ENCODE measurements around the gene FLOT1.

The FLOT1 gene

DNA sequence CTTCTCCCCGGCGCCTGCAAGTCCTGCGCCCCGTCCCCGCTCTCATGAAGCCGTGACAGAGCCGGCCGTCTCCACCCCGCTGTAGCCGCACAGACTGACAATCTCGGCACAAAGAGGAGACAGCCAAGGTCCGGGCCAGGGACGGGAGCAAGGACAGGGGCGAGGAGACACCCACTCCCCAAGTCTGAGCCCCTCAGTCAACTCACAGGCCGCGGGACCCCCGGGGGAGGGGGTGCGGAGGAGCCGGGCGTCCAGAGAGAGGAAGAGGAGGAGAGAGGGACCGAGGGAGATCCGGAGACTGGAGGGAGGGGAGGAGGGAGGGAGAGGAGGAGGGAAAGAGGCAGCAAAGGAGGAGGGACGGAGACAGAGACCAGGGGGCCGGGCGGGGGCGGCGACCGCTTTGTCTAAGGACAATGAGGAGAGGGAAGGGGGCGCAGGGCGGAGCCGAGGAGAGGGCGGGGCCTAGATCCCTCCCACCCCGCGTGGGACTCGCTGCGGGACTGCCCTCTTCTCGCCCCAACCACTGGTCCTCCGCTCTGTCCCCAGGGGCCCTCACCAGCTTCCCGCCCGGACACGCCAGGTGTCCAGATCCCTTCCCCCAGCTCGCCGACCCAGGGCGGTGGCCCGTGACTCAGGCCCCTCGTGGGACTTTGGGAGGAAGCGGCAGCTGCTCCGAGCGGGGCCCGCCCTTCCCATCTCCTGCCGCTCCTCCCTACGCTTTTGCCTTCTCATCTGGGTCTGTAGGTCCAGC lies 55.4 kb downstream of the FLOT1 start:
- Mint-ChIP-seq H3K4me3 (peak overlapping the region; percentile 91), H3K27ac (peak overlapping the region; percentile 93), H3K36me3 (peaks cover 16% of the 10 kb centered on the region), H3K4me1 (peaks cover 44% of the 10 kb centered on the region), H3K27me3 (no peaks in the 10 kb centered on the region), H3K9me3 (no peaks in the 10 kb centered on the region)

DNA sequence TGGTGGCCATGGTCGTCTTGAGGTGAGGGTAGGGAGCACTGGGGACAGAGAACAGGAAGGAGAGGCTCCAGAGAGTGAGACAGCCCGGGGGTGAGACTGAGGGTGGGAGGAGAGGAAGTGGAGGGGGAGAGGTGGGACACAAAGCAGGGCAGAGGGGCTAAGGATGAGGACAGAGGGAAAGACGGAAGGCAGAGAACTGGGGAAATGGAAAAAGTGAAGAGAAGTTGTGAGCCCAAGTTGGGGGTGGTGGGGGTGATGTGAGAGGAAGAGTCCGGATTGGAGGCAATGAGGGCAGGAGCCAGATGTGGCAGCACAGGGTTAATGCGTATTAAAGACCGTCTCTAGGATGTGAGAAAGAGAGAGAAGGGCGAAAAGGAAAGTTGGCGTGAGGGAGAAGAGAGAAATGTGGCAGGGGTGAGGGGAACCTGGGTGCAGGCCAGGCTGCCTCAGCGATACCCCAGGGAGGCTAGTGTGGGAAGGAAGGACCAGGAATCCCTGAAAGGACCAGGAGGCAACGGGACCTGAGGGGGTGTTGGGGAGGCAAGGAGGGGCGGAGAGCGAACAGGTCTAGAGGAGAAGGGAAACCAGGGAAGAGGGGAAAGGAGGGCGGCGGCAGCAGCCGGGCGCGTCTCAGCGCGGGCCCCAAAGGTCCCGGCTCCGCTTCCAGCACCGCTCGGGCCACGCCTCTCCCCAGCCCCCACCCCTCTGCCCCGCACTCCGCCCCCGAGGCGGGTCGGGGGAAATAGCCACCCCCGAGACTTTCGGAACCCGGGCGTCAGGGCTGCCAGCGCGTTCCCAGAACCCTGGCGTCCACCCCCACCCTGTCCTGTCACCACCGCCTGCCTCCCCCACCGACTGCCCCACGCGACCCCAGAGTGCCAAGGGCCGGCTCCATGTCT lies 56.2 kb downstream of the FLOT1 start, which contains the start of gene PPP1R18:
TSS of gene PPP1R18 (minus strand) at position 637 of the 899 bp plus-strand sequence. CDS start at position 10, 627 bp downstream.
- H3K4me3 Mint-ChIP-seq = peak within 1 kb of the TSS; percentile 91

DNA sequence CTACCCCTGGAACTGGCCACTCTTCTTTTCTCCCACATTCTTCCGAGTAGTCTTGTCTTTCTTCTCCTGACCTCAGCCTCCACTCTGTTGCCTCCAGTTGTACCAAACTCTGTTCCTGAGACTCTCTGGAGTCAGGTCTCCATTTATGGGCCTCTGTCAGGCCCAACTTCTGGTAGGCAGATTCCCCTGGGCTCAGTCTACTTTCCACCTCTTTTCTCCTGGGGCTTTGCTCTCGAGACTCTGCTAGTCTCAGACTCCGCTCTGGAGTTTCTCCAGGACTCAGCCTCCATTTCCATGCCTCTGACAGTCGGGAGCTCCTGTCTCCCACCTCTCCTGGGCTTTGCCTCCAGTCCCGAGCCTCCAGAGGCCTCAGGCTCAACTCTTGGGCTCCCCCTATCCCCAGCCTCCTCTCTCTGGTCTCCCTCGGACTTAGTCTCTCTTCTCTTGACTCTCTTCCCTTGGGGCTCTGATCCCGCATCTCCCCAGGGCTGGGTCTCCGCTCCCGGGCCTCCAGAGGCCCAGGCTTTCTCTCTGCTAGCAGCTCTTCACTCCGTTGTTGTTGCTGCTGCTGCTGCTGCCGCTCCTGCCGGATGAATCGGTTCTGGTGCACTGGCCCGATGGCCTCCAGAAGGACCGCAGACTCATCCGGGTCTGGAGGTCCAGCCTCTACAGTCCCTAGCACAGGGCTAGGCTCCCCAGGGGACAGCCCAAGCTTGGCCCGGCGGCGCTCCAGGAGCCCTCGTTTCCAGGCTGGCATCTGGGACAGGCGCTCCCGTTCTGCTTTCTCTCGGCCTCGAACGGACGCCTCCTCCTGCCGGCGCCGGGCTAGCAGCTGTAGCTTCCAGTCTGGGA lies 57.1 kb downstream of the FLOT1 start:
- H3K36me3 Mint-ChIP-seq = peaks cover 25% of the 10 kb centered on the region
- no peaks in the 10 kb centered on the region for H3K27me3 Mint-ChIP-seq
- no peaks in the 10 kb centered on the region for H3K9me3 Mint-ChIP-seq
- H3K4me3 Mint-ChIP-seq = peak overlapping the region; percentile 91
- peaks cover 40% of the 10 kb centered on the region for H3K4me1 Mint-ChIP-seq
- H3K27ac Mint-ChIP-seq = peak overlapping the region; percentile 90

More for the DNA sequence above, 56.2 kb downstream of the FLOT1 start, which contains the start of gene PPP1R18:
- Mint-ChIP-seq H3K9me3 (no peaks in the 10 kb centered on the region), H3K4me1 (peaks cover 41% of the 10 kb centered on the region), H3K27ac (peak within 1 kb of the TSS; percentile 93), H3K27me3 (no peaks in the 10 kb centered on the region), H3K36me3 (peaks cover 21% of the 10 kb centered on the region)

DNA sequence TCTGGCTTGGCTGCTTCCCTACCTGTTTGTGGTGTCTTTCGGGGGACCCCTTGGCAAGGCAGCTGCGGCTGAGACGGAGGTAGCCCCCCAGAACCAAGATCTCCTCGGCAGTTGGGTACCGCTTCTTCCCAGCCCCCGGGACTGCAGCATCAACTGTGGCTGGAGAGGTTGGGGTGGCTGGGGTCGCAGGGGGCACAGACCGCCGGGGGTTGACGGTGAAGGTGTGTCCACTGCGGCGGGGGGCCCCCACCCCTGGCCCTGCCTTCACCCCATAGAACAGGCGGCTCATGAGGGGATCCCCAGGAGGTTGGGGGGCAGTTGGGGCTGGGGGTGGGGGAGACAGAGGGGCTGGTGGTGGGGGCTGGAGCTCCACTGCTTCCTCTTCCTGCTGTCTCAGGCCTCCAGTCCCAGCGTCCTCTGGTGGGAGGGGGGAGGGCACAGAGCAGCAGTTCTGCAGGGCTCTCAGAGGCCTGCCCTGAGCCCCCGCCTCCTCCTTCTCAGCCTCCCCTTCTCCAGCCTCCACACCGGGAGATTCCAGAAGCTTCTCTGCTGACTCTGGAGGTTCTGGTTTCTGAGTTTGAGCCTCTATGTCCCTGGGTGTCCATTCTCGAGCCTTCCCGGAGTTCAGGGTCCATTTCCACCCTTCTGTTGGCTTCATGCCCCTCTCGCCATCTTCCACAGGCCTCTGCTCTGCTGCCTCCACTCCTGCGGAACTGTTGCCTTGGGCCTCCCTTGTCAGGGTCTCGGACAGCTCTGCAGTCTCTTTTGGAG lies 57.9 kb downstream of the FLOT1 start:
- H3K9me3 Mint-ChIP-seq = no peaks in the 10 kb centered on the region
- peaks cover 40% of the 10 kb centered on the region for H3K4me1 Mint-ChIP-seq

DNA sequence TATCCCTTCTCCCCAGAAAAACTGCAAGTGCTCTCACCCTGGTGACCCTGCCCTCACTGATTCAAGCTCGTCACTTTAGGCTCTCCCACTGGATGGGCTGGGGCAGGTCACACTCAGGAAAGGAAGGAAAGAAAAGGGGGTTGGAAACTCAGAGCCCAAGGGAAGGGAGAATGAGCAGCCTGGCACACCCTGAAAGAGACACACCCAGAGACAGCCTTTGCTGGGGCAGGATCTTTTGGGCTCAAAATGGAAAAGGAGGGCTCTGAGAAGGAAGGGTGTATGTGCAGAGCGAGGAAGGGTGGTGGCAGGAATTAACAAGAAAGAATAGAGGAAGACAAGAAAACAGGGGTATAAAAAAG lies 58.5 kb downstream of the FLOT1 start:
- Mint-ChIP-seq H3K27ac (peak overlapping the region; percentile 96), H3K9me3 (no peaks in the 10 kb centered on the region), H3K27me3 (no peaks in the 10 kb centered on the region), H3K4me3 (peak overlapping the region; percentile 91), H3K4me1 (peaks cover 40% of the 10 kb centered on the region), H3K36me3 (peaks cover 30% of the 10 kb centered on the region)

More for the DNA sequence above, 57.9 kb downstream of the FLOT1 start:
- peak overlapping the region; percentile 91 for H3K4me3 Mint-ChIP-seq
- peaks cover 26% of the 10 kb centered on the region for H3K36me3 Mint-ChIP-seq
- H3K27me3 Mint-ChIP-seq = no peaks in the 10 kb centered on the region
- H3K27ac Mint-ChIP-seq = peak overlapping the region; percentile 96

DNA sequence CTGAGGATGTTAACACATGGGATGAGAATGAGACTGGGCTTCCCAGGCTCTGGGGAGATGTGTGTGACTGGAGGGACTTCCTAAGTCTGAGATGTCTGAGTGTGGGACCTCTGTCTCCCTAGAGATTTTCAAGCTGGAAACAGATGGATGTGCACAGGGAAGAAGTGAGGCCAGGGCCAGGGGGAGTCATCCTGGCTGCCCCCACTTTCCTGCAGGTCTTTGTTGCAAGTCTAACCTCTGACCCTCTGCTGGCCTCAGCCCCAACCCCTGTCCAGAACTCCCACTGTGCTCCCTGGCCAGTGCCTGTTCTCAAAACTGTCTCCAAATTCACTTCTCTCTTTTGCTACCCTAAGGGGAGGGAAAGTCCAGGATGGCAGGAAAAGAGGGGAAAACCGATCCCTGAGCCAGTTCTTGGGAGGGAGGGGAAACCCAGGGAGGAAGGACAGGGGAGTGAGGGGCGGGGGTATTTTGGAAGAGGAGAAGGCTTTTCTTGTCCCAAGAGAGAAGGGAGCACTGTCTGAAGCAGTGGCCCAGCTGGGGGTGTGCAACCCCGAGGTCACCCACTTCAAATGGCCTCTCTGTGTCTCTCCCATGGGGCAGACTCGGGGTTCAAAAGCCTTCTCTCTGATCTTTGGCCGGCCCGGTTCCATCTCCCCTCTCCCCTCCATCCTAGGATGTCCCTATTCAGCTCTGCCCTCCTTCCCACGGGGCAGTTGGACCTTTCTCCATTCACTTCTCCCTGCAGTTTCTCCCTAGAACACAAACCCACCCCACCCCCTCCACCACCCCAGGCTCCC lies 59.1 kb downstream of the FLOT1 start:
- peaks cover 32% of the 10 kb centered on the region for H3K36me3 Mint-ChIP-seq
- H3K9me3 Mint-ChIP-seq = no peaks in the 10 kb centered on the region
- H3K4me1 Mint-ChIP-seq = peaks cover 39% of the 10 kb centered on the region
- peak overlapping the region; percentile 96 for H3K27ac Mint-ChIP-seq
- H3K27me3 Mint-ChIP-seq = no peaks in the 10 kb centered on the region
- peak overlapping the region; percentile 91 for H3K4me3 Mint-ChIP-seq

DNA sequence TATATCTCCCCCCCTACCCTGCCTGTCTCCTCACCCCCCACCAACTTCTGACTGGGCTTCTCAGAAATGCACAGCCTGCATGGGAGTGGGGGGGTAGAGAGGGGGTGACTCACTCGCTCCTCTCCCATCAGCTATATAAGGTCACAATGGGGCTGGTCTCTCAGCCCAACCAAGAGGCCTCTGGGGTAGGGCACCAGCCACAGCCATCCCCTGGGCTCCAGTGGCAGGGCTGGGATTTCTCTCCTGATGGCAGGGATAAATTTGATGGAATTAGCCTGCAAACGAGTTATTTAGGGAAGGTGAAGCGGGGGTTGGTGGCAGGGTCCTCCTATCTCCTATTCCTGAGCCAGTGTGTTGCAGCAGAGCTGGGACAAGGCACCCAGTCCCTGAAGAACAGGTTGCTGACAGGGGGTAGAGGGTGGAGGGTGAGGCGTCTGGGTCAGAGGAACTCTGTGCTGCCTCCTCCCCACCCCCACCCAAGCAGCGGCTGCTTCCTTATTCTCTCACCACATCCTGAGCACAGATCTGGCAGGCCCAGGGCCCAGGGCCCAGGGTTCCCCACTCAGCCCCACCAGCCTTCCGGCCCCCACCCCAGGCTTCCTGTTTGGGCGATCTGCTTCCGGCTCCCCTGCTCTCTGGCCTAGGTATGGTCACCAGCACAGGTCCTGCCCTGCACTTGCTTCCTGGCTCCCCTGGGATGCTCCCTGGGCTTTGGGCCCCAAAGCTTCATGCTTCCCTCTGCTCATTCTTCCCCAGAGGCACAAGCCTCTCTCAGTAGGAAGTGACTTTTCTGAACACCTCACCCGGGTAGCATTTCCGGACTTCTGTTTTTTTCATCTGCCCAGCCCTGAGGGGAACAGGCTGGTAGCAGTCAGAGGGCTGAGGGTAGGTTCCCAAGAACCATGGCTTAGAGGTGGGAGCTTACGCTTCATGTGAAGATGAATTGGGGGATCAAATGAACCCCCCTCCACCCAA lies 60.1 kb downstream of the FLOT1 start:
- Mint-ChIP-seq H3K4me3 (peak overlapping the region; percentile 91), H3K4me1 (peaks cover 30% of the 10 kb centered on the region), H3K9me3 (no peaks in the 10 kb centered on the region), H3K27ac (peak overlapping the region; percentile 96), H3K36me3 (peaks cover 32% of the 10 kb centered on the region), H3K27me3 (no peaks in the 10 kb centered on the region)

DNA sequence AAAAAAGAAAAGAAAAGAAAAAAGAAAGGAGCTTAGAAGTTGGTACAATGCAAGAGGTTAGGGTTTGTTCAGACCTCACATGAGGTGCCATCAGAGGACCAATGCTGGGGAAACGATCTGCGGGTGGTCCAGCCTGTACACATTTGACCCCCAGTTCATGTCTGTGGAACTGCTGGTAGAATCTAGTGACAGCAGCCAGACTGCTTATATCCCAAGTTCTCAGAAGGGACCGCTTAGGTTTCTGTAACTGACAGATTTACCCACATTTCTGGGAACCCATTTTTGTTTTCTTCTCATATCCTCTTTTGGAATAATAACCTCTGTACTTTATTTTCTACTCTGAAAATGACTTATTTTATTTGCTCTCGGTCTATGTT lies 60.7 kb downstream of the FLOT1 start:
- Mint-ChIP-seq H3K36me3 (peaks cover 32% of the 10 kb centered on the region), H3K27ac (peak overlapping the region; percentile 96), H3K4me3 (peak overlapping the region; percentile 91), H3K4me1 (peaks cover 30% of the 10 kb centered on the region), H3K27me3 (no peaks in the 10 kb centered on the region), H3K9me3 (no peaks in the 10 kb centered on the region)

DNA sequence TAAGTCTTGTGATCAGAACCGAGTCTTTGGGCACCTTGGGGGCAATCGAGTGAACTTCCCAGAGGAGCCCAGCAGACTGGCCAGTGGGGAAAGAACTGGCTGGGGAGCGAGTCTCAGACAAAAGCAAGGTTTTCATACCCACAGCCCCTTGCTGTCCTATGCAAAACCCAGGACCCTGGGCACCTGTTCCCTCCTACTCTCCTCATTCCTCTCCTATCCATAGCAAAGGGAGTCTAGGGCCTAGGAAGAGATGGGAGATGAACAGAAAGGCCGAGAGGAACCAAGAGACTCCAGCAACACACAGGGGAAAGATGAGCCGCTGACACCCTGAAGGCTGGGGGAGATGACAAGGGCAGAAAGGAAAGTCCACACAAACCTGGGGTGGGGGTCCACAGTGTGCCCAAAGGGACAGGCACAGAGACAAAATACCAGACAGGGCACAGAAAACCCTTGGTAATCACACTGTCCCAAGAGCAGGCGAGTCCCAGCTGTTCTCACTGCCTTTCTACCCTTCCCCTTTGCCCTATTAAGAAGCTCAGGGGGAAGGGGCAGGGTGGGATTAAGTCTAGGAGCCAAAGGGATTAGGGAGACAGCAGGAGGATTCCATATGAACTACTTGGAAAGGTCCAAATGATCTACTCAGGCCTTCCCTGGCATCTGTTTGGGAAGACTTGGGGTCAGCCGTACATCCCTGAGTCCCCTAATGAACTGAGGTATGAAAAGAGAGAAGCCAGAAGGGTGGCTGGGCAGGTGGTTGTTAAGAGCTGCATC lies 62.5 kb downstream of the FLOT1 start:
- Mint-ChIP-seq H3K4me1 (peaks cover 37% of the 10 kb centered on the region), H3K27ac (peak overlapping the region; percentile 88), H3K4me3 (peak overlapping the region; percentile 91), H3K27me3 (no peaks in the 10 kb centered on the region), H3K9me3 (no peaks in the 10 kb centered on the region), H3K36me3 (peaks cover 35% of the 10 kb centered on the region)

DNA sequence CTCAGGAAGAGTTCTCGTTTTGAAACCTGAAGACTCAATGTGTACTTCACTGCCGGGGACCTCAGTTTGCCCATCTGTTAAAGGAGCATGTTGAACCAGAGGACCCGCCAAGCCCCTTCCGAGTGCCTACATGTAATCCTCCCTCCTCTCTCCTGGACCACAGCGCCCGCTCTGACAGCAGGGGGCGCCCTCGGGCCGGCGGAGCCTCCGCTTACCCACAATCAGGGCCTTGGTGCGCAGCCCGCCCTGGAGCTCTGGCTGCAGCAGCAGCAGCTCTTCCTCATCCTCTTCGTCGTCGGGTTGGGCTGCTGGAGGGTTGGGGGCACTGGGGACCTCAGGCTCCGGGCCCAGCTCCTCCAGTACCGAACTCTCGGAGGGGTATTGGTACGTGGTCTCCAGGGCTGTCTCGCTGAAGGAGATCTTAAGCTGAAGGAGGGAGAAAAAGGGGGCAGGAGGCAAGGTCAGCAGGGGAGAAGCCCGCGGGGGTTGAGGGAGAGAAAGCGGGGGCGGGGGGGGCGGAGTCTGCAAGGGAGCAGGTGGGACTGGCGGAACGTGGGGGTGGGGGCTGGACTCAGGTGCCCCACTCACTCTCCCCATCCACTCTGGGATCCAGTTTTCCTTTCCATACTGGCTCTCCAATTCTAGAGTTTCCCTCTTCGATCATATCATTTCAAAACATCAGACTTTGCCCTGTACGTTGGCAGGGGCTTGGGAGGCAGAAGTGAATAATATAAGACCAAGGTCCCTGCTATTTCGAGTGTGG lies 63.3 kb downstream of the FLOT1 start:
- H3K36me3 Mint-ChIP-seq = peaks cover 33% of the 10 kb centered on the region
- peaks cover 37% of the 10 kb centered on the region for H3K4me1 Mint-ChIP-seq
- H3K9me3 Mint-ChIP-seq = no peaks in the 10 kb centered on the region
- peak overlapping the region; percentile 89 for H3K27ac Mint-ChIP-seq
- H3K4me3 Mint-ChIP-seq = peak overlapping the region; percentile 91
- no peaks in the 10 kb centered on the region for H3K27me3 Mint-ChIP-seq

All from activated naive CD4-positive, alpha-beta T cell treated with anti-CD3 and anti-CD28 coated beads, Interleukin-2, amount 50 U/mL, for 24 hours (primary cell).